ENCODE measurements around the gene FBRS.
A peak's percentile ranks its signal among the peaks of the same experiment; 100 is the strongest.
"Not testable (repeated sequence)": the region's sequence is repeated elsewhere in the genome, so short reads cannot be mapped to it uniquely, and the experiment has no call there.

FBRS gene

DNA sequence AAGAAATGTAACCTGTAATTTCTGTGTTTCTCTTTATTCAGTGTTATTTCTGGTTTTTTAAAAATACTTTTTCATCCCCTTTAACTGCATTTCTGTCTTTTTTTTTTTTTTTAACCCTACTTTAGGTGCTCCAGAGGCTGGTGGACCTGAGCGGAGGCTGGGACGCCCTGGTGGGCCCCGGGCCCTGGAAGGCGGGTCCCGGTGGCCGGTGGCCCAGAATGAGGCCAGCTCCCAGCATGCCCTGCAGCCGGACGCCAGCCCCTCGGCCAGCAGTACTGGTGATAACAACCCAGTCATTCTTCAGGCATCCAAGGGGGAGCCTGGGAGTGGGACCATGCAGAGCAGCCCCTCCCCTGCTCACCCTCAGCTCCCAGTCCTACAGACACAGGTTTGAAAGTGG lies 42.3 kb downstream of the FBRS start:
- TF ChIP-seq SNAI2 (CRISPR knock-in tag; IDR thresholded peaks at IDR 0.05), result no peak
- TF ChIP-seq, protein P1, sequence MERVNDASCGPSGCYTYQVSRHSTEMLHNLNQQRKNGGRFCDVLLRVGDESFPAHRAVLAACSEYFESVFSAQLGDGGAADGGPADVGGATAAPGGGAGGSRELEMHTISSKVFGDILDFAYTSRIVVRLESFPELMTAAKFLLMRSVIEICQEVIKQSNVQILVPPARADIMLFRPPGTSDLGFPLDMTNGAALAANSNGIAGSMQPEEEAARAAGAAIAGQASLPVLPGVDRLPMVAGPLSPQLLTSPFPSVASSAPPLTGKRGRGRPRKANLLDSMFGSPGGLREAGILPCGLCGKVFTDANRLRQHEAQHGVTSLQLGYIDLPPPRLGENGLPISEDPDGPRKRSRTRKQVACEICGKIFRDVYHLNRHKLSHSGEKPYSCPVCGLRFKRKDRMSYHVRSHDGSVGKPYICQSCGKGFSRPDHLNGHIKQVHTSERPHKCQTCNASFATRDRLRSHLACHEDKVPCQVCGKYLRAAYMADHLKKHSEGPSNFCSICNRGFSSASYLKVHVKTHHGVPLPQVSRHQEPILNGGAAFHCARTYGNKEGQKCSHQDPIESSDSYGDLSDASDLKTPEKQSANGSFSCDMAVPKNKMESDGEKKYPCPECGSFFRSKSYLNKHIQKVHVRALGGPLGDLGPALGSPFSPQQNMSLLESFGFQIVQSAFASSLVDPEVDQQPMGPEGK (CRISPR knock-in tag; IDR thresholded peaks at IDR 0.05; ENCODE audit: borderline replicate concordance), result 0 out of 2 replicates have a peak, but pooled peaks have one; percentile 34
- ATAC-seq, result no peak

DNA sequence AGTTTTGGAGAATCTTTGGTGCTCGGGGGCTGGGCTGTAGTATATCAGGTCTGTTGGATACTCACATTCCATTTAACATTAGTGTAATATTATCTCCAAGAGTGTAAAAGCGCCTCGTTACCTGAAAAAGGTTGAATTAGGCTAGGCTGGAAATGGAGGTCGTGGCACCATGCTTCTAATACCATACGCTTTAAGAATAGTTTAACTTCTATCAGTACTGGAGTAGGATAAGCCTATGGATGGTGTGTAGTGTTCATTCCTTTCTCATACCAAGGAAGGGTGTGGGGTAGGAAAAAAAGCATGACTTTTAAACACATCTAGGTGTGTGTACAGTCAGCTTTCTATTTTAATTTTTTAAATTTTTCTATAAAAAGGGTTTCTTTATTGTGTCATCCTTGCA lies 42.7 kb downstream of the FBRS start:
- no peak for TF ChIP-seq ARNTL (CRISPR knock-in tag; IDR thresholded peaks at IDR 0.05; ENCODE audit: borderline replicate concordance, low read depth)
- no peak for TF ChIP-seq ZFP3 (CRISPR knock-in tag; IDR thresholded peaks at IDR 0.05)
- TF ChIP-seq, protein P2, sequence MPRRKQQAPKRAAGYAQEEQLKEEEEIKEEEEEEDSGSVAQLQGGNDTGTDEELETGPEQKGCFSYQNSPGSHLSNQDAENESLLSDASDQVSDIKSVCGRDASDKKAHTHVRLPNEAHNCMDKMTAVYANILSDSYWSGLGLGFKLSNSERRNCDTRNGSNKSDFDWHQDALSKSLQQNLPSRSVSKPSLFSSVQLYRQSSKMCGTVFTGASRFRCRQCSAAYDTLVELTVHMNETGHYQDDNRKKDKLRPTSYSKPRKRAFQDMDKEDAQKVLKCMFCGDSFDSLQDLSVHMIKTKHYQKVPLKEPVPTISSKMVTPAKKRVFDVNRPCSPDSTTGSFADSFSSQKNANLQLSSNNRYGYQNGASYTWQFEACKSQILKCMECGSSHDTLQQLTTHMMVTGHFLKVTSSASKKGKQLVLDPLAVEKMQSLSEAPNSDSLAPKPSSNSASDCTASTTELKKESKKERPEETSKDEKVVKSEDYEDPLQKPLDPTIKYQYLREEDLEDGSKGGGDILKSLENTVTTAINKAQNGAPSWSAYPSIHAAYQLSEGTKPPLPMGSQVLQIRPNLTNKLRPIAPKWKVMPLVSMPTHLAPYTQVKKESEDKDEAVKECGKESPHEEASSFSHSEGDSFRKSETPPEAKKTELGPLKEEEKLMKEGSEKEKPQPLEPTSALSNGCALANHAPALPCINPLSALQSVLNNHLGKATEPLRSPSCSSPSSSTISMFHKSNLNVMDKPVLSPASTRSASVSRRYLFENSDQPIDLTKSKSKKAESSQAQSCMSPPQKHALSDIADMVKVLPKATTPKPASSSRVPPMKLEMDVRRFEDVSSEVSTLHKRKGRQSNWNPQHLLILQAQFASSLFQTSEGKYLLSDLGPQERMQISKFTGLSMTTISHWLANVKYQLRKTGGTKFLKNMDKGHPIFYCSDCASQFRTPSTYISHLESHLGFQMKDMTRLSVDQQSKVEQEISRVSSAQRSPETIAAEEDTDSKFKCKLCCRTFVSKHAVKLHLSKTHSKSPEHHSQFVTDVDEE (CRISPR knock-in tag; IDR thresholded peaks at IDR 0.05), result no peak
- no peak for TF ChIP-seq ZNF70 (CRISPR knock-in tag; IDR thresholded peaks at IDR 0.05)
- TF ChIP-seq BACH2 (CRISPR knock-in tag; IDR thresholded peaks at IDR 0.05; ENCODE audit: borderline replicate concordance), result no peak
- no peak for TF ChIP-seq GLIS3 (CRISPR knock-in tag; IDR thresholded peaks at IDR 0.05)
- no peak for ATAC-seq

DNA sequence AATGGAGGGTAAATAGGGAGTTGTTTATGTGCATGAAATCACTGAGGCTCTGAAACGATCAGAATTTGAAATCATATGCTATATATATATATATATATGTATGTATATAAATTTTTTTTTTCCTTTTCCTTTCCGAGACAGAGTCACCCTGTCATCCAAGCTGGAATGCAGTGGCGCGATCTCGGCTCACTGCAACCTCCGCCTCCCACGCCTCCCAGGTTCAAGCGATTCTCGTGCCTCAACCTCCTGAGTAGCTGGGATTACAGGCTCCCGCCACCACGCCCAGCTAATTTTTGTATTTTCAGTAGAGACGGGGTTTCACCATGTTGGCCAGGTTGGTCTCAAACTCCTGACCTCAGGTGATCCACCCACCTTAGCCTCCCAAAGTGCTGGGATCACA lies 44.8 kb downstream of the FBRS start:
- not testable (repeated sequence) for ATAC-seq

DNA sequence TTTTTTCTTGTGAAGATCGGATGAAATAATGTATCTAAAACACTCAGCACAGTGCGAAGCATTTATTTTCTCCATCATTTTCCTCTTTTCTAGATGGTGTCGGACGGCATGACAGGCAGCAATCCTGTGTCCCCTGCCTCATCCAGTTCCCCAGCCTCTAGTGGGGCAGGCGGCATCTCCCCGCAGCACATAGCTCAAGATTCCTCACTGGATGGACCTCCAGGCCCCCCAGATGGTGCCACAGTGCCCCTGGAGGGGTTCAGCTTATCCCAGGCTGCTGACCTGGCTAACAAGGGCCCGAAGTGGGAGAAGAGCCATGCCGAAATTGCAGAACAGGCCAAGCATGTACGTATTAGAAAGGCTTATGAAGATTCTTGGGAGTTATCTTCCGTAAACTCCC lies 45.7 kb downstream of the FBRS start:
- no peak for TF ChIP-seq OSR1 (CRISPR knock-in tag; IDR thresholded peaks at IDR 0.05)
- no peak for TF ChIP-seq ZNF565 (CRISPR knock-in tag; conservative IDR thresholded peaks at IDR 0.05; ENCODE audit: low read depth)
- no peak for TF ChIP-seq ZNF70 (CRISPR knock-in tag; IDR thresholded peaks at IDR 0.05)
- TF ChIP-seq GLIS3 (CRISPR knock-in tag; IDR thresholded peaks at IDR 0.05), result no peak
- no peak for TF ChIP-seq TCF4 (CRISPR knock-in tag; IDR thresholded peaks at IDR 0.05; ENCODE audit: borderline replicate concordance)
- no peak for TF ChIP-seq SNAI2 (CRISPR knock-in tag; IDR thresholded peaks at IDR 0.05)
- no peak for TF ChIP-seq BACH2 (CRISPR knock-in tag; IDR thresholded peaks at IDR 0.05; ENCODE audit: borderline replicate concordance)
- TF ChIP-seq, protein P3, sequence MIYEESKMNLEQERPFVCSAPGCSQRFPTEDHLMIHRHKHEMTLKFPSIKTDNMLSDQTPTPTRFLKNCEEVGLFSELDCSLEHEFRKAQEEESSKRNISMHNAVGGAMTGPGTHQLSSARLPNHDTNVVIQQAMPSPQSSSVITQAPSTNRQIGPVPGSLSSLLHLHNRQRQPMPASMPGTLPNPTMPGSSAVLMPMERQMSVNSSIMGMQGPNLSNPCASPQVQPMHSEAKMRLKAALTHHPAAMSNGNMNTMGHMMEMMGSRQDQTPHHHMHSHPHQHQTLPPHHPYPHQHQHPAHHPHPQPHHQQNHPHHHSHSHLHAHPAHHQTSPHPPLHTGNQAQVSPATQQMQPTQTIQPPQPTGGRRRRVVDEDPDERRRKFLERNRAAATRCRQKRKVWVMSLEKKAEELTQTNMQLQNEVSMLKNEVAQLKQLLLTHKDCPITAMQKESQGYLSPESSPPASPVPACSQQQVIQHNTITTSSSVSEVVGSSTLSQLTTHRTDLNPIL (CRISPR knock-in tag; IDR thresholded peaks at IDR 0.05; ENCODE audit: low read depth), result no peak
- TF ChIP-seq ZNF8 (CRISPR knock-in tag; IDR thresholded peaks at IDR 0.05), result no peak
- no peak for TF ChIP-seq ZFP3 (CRISPR knock-in tag; IDR thresholded peaks at IDR 0.05)
- TF ChIP-seq, protein P1 (CRISPR knock-in tag; IDR thresholded peaks at IDR 0.05; ENCODE audit: borderline replicate concordance), result no peak
- TF ChIP-seq ARNTL (CRISPR knock-in tag; IDR thresholded peaks at IDR 0.05; ENCODE audit: borderline replicate concordance, low read depth), result no peak
- TF ChIP-seq, protein P4, sequence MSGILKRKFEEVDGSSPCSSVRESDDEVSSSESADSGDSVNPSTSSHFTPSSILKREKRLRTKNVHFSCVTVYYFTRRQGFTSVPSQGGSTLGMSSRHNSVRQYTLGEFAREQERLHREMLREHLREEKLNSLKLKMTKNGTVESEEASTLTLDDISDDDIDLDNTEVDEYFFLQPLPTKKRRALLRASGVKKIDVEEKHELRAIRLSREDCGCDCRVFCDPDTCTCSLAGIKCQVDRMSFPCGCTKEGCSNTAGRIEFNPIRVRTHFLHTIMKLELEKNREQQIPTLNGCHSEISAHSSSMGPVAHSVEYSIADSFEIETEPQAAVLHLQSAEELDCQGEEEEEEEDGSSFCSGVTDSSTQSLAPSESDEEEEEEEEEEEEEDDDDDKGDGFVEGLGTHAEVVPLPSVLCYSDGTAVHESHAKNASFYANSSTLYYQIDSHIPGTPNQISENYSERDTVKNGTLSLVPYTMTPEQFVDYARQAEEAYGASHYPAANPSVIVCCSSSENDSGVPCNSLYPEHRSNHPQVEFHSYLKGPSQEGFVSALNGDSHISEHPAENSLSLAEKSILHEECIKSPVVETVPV (CRISPR knock-in tag; IDR thresholded peaks at IDR 0.05), result no peak
- no peak for TF ChIP-seq ZC3H10 (CRISPR knock-in tag; IDR thresholded peaks at IDR 0.05)
- no peak for TF ChIP-seq ZFP30 (CRISPR knock-in tag; IDR thresholded peaks at IDR 0.05)
- no peak for TF ChIP-seq ESRRG (CRISPR knock-in tag; IDR thresholded peaks at IDR 0.05)
- TF ChIP-seq, protein P2 (CRISPR knock-in tag; IDR thresholded peaks at IDR 0.05), result no peak
- TF ChIP-seq CSDC2 (CRISPR knock-in tag; IDR thresholded peaks at IDR 0.05), result no peak
- TF ChIP-seq ISL1 (CRISPR knock-in tag; IDR thresholded peaks at IDR 0.05), result no peak
- ATAC-seq, result no peak

Data from SK-N-SH treated with all-trans-retinoic acid at 6 μM for 48 hours (cell line).